HUES6 (cell line): ENCODE measurements around the gene TRIM67.

Source experiments
- H3K27ac ChIP-seq: 2 replicates; pipeline ENCODE4 v1.7.0; 2013; ENCODE audit warnings: low read depth, mild to moderate bottlenecking, low read length, inconsistent platforms
- H3K27me3 ChIP-seq: 2 replicates; pipeline ENCODE4 v1.6.1; 2013; ENCODE audit warnings: low read length; ENCODE audit not compliant: control insufficient read depth, insufficient read depth
- H3K36me3 ChIP-seq: 2 replicates; pipeline ENCODE4 v1.6.1; 2013; ENCODE audit warnings: low read length; ENCODE audit not compliant: control insufficient read depth, insufficient read depth
- H3K4me1 ChIP-seq: 2 replicates; pipeline ENCODE4 v1.6.1; 2013; ENCODE audit warnings: low read length; ENCODE audit not compliant: control insufficient read depth, insufficient read depth
- H3K4me3 ChIP-seq: 2 replicates; pipeline ENCODE4 v1.5.1; 2013; ENCODE audit warnings: low read depth, low read length
- H3K9ac ChIP-seq: one replicate; pipeline ENCODE4 v1.6.1; 2013; ENCODE audit warnings: mild to moderate bottlenecking, low read length
- H3K9me3 ChIP-seq: 2 replicates; pipeline ENCODE4 v1.6.1; 2013; ENCODE audit warnings: low read depth, low read length; ENCODE audit not compliant: control insufficient read depth, insufficient read depth

TRIM67 gene

GRCh38 chr1:231185391-231185790, 23.5 kb downstream of the TRIM67 start:
- Histone ChIP-seq H3K27me3 (peaks cover 75% of the 10 kb centered on the region), H3K9me3 (peaks cover 5% of the 10 kb centered on the region), H3K4me1 (peaks cover 6% of the 10 kb centered on the region; the same call in 1 of the 2 replicates), H3K27ac (no peak overlapping the region), H3K36me3 (no peaks in the 10 kb centered on the region), H3K9ac (no peak overlapping the region), H3K4me3 (no peak overlapping the region)

GRCh38 chr1:231186356-231187115, 24.7 kb downstream of the TRIM67 start:
- Histone ChIP-seq H3K27ac (no peak overlapping the region), H3K27me3 (peaks cover 73% of the 10 kb centered on the region), H3K4me1 (peaks cover 6% of the 10 kb centered on the region; the same call in 1 of the 2 replicates)

GRCh38 chr1:231187571-231187970, 25.7 kb downstream of the TRIM67 start:
- Histone ChIP-seq H3K9ac (no peak overlapping the region), H3K4me1 (peaks cover 6% of the 10 kb centered on the region; the same call in 1 of the 2 replicates), H3K27me3 (peaks cover 73% of the 10 kb centered on the region), H3K4me3 (no peak overlapping the region), H3K9me3 (peaks cover 5% of the 10 kb centered on the region), H3K36me3 (no peaks in the 10 kb centered on the region), H3K27ac (no peak overlapping the region)

More at GRCh38 chr1:231186356-231187115, 24.7 kb downstream of the TRIM67 start:
- H3K4me3 ChIP-seq: no peak overlapping the region
- peaks cover 5% of the 10 kb centered on the region for H3K9me3 ChIP-seq
- H3K9ac ChIP-seq: no peak overlapping the region
- no peaks in the 10 kb centered on the region for H3K36me3 ChIP-seq

GRCh38 chr1:231188072-231188471, 26.2 kb downstream of the TRIM67 start:
- H3K4me3 ChIP-seq: no peak overlapping the region
- no peak overlapping the region for H3K27ac ChIP-seq
- H3K27me3 ChIP-seq: peaks cover 73% of the 10 kb centered on the region
- H3K36me3 ChIP-seq: no peaks in the 10 kb centered on the region
- peaks cover 5% of the 10 kb centered on the region for H3K9me3 ChIP-seq
- H3K4me1 ChIP-seq: peaks cover 6% of the 10 kb centered on the region; the same call in 1 of the 2 replicates
- H3K9ac ChIP-seq: no peak overlapping the region

GRCh38 chr1:231188768-231189167, 26.9 kb downstream of the TRIM67 start:
- peaks cover 5% of the 10 kb centered on the region for H3K9me3 ChIP-seq
- H3K4me1 ChIP-seq: peaks cover 6% of the 10 kb centered on the region
- H3K4me3 ChIP-seq: no peak overlapping the region
- H3K36me3 ChIP-seq: no peaks in the 10 kb centered on the region
- peaks cover 80% of the 10 kb centered on the region for H3K27me3 ChIP-seq
- no peak overlapping the region for H3K9ac ChIP-seq
- H3K27ac ChIP-seq: no peak overlapping the region

GRCh38 chr1:231189683-231190270, 27.9 kb downstream of the TRIM67 start:
- Histone ChIP-seq H3K4me1 (no peaks in the 10 kb centered on the region; the same call in none of the 2 replicates), H3K27me3 (peaks cover 82% of the 10 kb centered on the region), H3K36me3 (no peaks in the 10 kb centered on the region), H3K27ac (no peak overlapping the region), H3K4me3 (no peak overlapping the region), H3K9me3 (peaks cover 5% of the 10 kb centered on the region), H3K9ac (no peak overlapping the region)

GRCh38 chr1:231190456-231190855, 28.6 kb downstream of the TRIM67 start:
- Histone ChIP-seq H3K9me3 (peaks cover 5% of the 10 kb centered on the region), H3K36me3 (no peaks in the 10 kb centered on the region), H3K4me3 (no peak overlapping the region), H3K27ac (no peak overlapping the region), H3K9ac (no peak overlapping the region), H3K4me1 (no peaks in the 10 kb centered on the region; the same call in 1 of the 2 replicates), H3K27me3 (peaks cover 82% of the 10 kb centered on the region)

- H3K27me3 ChIP-seq: peaks cover 71% of the 10 kb centered on the region
- H3K9ac ChIP-seq: no peak overlapping the region
- peaks cover 5% of the 10 kb centered on the region for H3K9me3 ChIP-seq
- H3K4me3 ChIP-seq: no peak overlapping the region
- H3K4me1 ChIP-seq: no peaks in the 10 kb centered on the region; the same call in 1 of the 2 replicates
- no peaks in the 10 kb centered on the region for H3K36me3 ChIP-seq
- no peak overlapping the region for H3K27ac ChIP-seq
These were observed 30.8 kb downstream of the TRIM67 start for GRCh38 chr1:231192620-231193163.

- Histone ChIP-seq H3K4me1 (no peaks in the 10 kb centered on the region; the same call in 1 of the 2 replicates), H3K36me3 (no peaks in the 10 kb centered on the region), H3K4me3 (no peak overlapping the region), H3K27me3 (peaks cover 68% of the 10 kb centered on the region), H3K9ac (no peak overlapping the region), H3K9me3 (peaks cover 5% of the 10 kb centered on the region), H3K27ac (no peak overlapping the region)
These were observed 32.0 kb downstream of the TRIM67 start for GRCh38 chr1:231193710-231194340.

- H3K4me1 ChIP-seq: no peaks in the 10 kb centered on the region; the same call in 1 of the 2 replicates
- H3K27me3 ChIP-seq: peaks cover 72% of the 10 kb centered on the region
- H3K9me3 ChIP-seq: peaks cover 5% of the 10 kb centered on the region
- H3K27ac ChIP-seq: no peak overlapping the region
- no peak overlapping the region for H3K4me3 ChIP-seq
- H3K36me3 ChIP-seq: no peaks in the 10 kb centered on the region
- no peak overlapping the region for H3K9ac ChIP-seq
These were observed 32.6 kb downstream of the TRIM67 start for GRCh38 chr1:231194476-231194842.
